ENCODE measurements around the gene UFSP1. TPM values are rescaled to one million over a fixed set of nuclear protein-coding genes. Genes with fewer than 3 reads are reported as not detected.

The UFSP1 gene
- total RNA-seq, 3 donors from 2014 or later (not counting 1 experiment from before 2014, with no cell fraction given), result 1.0 to 1.9 (median 1.3) TPM

DNA sequence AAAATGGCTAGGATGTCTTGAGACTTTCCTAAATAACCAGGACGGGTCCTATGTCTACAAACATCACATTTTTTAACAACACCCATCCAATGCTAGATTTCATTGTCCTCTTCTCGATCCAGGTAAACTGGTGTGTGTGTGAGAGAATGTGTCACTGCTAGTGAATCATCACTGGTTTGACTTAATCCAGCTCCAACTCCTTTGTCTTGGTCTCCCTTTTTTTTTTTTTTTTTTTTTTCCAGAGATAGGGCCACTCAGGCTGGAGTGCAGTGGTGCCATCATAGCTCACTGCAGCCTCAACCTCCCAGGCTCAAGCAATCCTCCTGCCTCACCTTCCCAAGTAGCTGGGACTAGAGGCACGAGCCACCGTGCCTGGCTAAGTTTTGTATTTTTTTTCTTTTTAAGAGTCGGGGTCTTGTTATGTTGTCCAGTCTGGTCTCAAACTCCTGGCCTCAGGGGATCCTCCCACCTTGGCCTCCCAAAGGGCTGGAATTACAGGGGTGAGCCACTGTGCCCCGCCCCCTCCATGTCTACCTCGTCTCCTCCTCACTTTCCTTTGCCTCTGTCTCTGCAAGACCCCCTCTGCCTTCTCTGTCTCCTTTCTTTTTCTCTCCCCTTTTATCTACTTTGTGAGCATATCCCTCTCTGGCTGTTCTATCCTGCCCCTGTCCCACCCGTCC lies 2.2 kb upstream of the UFSP1 start:
- Mint-ChIP-seq H3K36me3 (no peaks in the 10 kb centered on the region), H3K27me3 (ENCODE audit: low read depth in 2 of 2) (peaks cover 23 to 36% of the 10 kb centered on the region in 2 donors), H3K4me1 (peaks cover 18 to 47% of the 10 kb centered on the region in 2 donors), H3K27ac (no peak overlapping the region), H3K4me3 (peak overlapping the region; percentile 87), H3K9me3 (no peaks in the 10 kb centered on the region)
- WGBS (ENCODE audit: insufficient coverage), result 82% methylated on average over 6 of the region's 8 CpGs
- DNase-seq (no peak), ATAC-seq (no peak)
- Histone ChIP-seq H3K9me3 (ENCODE audit: control insufficient read depth, insufficient read depth, low read length) (no peaks in the 10 kb centered on the region), H3K36me3 (ENCODE audit: control insufficient read depth, insufficient read depth, low read length) (peaks cover 14% of the 10 kb centered on the region), H3K4me1 (ENCODE audit: control insufficient read depth, insufficient read depth, low read length) (peaks cover 59% of the 10 kb centered on the region), H3K27me3 (ENCODE audit: control insufficient read depth, insufficient read depth, low read length) (peaks cover 19% of the 10 kb centered on the region), H3K4me3 (ENCODE audit: low read length) (no peak overlapping the region), H3K27ac (ENCODE audit: low read length) (no peak overlapping the region)
- intact Hi-C loops (cut with micrococcal nuclease), result no loop called here
- TF ChIP-seq, protein P1, sequence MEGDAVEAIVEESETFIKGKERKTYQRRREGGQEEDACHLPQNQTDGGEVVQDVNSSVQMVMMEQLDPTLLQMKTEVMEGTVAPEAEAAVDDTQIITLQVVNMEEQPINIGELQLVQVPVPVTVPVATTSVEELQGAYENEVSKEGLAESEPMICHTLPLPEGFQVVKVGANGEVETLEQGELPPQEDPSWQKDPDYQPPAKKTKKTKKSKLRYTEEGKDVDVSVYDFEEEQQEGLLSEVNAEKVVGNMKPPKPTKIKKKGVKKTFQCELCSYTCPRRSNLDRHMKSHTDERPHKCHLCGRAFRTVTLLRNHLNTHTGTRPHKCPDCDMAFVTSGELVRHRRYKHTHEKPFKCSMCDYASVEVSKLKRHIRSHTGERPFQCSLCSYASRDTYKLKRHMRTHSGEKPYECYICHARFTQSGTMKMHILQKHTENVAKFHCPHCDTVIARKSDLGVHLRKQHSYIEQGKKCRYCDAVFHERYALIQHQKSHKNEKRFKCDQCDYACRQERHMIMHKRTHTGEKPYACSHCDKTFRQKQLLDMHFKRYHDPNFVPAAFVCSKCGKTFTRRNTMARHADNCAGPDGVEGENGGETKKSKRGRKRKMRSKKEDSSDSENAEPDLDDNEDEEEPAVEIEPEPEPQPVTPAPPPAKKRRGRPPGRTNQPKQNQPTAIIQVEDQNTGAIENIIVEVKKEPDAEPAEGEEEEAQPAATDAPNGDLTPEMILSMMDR (IDR thresholded peaks at IDR 0.05), result no peak

DNA sequence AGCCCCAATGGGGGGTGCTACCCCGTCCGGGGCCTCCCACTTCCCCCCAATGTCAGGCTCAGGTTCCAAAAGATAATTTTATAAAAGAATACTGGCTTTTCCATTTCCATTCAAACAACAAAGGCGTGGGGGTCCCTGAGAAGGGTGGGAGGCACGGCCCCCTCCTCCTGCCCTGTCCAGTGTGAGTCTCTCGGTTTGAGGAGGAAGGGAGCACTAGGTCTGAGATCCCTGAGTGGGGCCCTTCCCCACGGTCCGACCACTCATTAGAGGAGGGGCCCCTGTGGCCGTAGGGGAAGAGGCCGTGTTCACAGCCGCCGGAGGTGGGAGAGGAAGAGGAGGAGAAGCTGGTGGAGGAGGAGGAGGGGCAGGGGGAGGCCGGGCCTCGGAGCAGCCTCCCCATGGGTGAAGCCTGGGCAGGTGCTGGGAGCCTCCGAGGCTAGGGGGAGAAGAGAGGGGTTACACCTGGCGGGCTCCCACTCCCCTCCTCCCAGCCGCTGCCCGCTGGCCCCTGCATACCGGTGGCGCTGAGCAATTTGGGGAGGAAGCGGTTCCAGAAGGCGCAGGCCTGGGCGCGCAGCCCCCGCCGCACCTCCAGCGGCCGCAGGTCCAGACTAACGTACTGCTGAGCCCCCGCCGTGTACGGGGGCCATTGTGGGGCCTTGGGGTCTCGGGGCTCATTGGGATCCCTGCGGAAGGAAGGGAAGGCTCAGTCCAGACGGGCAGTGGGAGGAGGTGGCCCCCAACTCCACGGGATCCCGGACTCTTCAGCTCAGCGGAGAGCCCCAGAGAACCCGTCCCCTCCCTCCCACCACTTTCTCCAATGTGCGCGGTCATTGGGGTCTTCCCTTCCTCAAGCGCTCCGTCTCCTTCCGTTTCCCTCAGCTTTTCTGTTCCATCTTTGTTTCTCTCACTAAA lies 1.4 kb upstream of the UFSP1 start:
- Histone ChIP-seq H3K4me3 (ENCODE audit: low read length) (peak overlapping the region; percentile 13), H3K27ac (ENCODE audit: low read length) (peak overlapping the region; percentile 16), H3K9me3 (ENCODE audit: control insufficient read depth, insufficient read depth, low read length) (no peaks in the 10 kb centered on the region), H3K27me3 (ENCODE audit: control insufficient read depth, insufficient read depth, low read length) (peaks cover 12% of the 10 kb centered on the region), H3K4me1 (ENCODE audit: control insufficient read depth, insufficient read depth, low read length) (peaks cover 55% of the 10 kb centered on the region), H3K36me3 (ENCODE audit: control insufficient read depth, insufficient read depth, low read length) (peaks cover 22% of the 10 kb centered on the region)
- Mint-ChIP-seq H3K9me3 (no peaks in the 10 kb centered on the region), H3K4me1 (peaks cover 13 to 44% of the 10 kb centered on the region in 2 donors), H3K27ac (peak overlapping the region in 1 of 2 donors; percentile 82), H3K4me3 (peak overlapping the region; percentile 89), H3K36me3 (no peaks in the 10 kb centered on the region), H3K27me3 (ENCODE audit: low read depth in 2 of 2) (peaks cover 18 to 31% of the 10 kb centered on the region in 2 donors)
- TF ChIP-seq, protein P1 (IDR thresholded peaks at IDR 0.05), result no peak
- DNase-seq (no peak), ATAC-seq (no peak)
- intact Hi-C loops (cut with micrococcal nuclease), result no loop called here
- WGBS (ENCODE audit: insufficient coverage), result 8% methylated on average over 43 of the region's 43 CpGs

DNA sequence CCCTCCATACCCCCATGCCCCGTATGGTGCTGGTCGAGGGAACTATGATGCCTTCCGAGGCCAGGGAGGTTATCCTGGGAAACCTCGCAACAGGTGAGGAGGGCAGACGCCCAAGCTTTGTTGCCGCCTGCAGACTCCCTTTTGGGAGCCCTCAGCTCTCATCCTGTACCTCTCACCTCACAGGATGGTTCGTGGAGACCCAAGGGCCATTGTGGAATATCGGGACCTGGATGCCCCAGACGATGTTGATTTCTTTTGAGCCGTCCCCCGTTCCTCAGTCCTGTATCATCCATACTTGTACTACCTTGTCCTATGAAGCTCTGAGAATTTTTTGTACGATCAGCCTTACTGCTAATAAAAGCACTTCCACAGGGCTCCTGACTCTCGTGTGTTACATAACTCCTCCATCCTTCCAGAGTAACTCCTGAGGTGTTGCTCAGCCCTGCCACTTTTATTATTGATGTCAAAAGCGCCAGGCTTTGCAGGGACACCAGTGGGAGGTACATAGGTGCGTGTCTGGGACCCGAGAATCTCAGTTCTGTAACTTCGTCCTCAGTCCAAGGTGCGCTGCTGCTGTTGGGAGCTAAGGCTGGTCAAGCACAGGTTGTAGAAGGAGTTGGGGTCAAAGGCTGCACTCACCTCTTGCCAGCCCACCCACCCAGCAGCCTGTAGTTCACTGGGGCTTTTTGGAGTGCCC lies 1.1 kb downstream of the UFSP1 start:
- intact Hi-C loops (cut with micrococcal nuclease), result loop anchor here (2.0 kb wide), 1 partner anchor 14 kb away; the partner anchor contains the start of gene SRRT
- DNase-seq, result peak in 1 of 2 donors; percentile 27
- Histone ChIP-seq H3K36me3 (ENCODE audit: control insufficient read depth, insufficient read depth, low read length) (peaks cover 47% of the 10 kb centered on the region), H3K27ac (ENCODE audit: low read length) (no peak overlapping the region), H3K4me1 (ENCODE audit: control insufficient read depth, insufficient read depth, low read length) (peaks cover 49% of the 10 kb centered on the region), H3K27me3 (ENCODE audit: control insufficient read depth, insufficient read depth, low read length) (peaks cover 6% of the 10 kb centered on the region), H3K9me3 (ENCODE audit: control insufficient read depth, insufficient read depth, low read length) (no peaks in the 10 kb centered on the region), H3K4me3 (ENCODE audit: low read length) (no peak overlapping the region)
- H3K36me3 Mint-ChIP-seq, result no peaks in the 10 kb centered on the region
- H3K4me1 Mint-ChIP-seq, result peaks cover 16 to 49% of the 10 kb centered on the region in 2 donors
- H3K27me3 Mint-ChIP-seq (ENCODE audit: low read depth in 2 of 2), result peaks cover 17 to 21% of the 10 kb centered on the region in 2 donors
- H3K27ac Mint-ChIP-seq, result peak overlapping the region; percentile 48 to 82
- peak overlapping the region; percentile 73 for H3K4me3 Mint-ChIP-seq
- TF ChIP-seq, protein P1 (IDR thresholded peaks at IDR 0.05), result no peak
- no peak for ATAC-seq
- 86% methylated on average over 18 of the region's 18 CpGs for WGBS (ENCODE audit: insufficient coverage)
- no peaks in the 10 kb centered on the region for H3K9me3 Mint-ChIP-seq
